Cerebellar cortex (tissue), 1 donor: ENCODE results near the gene ATIC.

ENCODE experiments used
- DNase-seq: peaks from one replicate; pipeline ENCODE4 v3.0.0-alpha.2; 2015; ENCODE audit warnings: low spot score

ATIC gene

GRCh38 chr2:215376103-215376780 lies 64.4 kb downstream of the ATIC start:
- DNase-seq, result no peak

- DNase-seq, result no peak
Observed at GRCh38 chr2:215377283-215377682, 65.4 kb downstream of the ATIC start.

GRCh38 chr2:215378045-215378444 lies 66.2 kb downstream of the ATIC start:
- no peak for DNase-seq

GRCh38 chr2:215379039-215379438 lies 67.2 kb downstream of the ATIC start:
- no peak for DNase-seq

- no peak for DNase-seq
Observed at GRCh38 chr2:215379948-215380347, 68.1 kb downstream of the ATIC start.

GRCh38 chr2:215380699-215381098 lies 68.8 kb downstream of the ATIC start:
- no peak for DNase-seq

GRCh38 chr2:215382011-215382410 lies 70.2 kb downstream of the ATIC start:
- DNase-seq, result no peak

- DNase-seq, result no peak
Observed at GRCh38 chr2:215382480-215382879, 70.6 kb downstream of the ATIC start.

- no peak for DNase-seq
Observed at GRCh38 chr2:215383652-215384279, 71.9 kb downstream of the ATIC start.

GRCh38 chr2:215384710-215385109 lies 72.9 kb downstream of the ATIC start:
- DNase-seq, result no peak

GRCh38 chr2:215386566-215386965 lies 74.7 kb downstream of the ATIC start:
- DNase-seq, result no peak

GRCh38 chr2:215388002-215388728 lies 76.3 kb downstream of the ATIC start:
- DNase-seq, result no peak

- no peak for DNase-seq
Observed at GRCh38 chr2:215390550-215390913, 78.7 kb downstream of the ATIC start.

GRCh38 chr2:215391531-215391930 lies 79.7 kb downstream of the ATIC start:
- DNase-seq, result no peak

GRCh38 chr2:215392164-215392563 lies 80.3 kb downstream of the ATIC start:
- DNase-seq, result no peak

GRCh38 chr2:215392687-215393270 lies 80.9 kb downstream of the ATIC start:
- no peak for DNase-seq

GRCh38 chr2:215394102-215394805 lies 82.4 kb downstream of the ATIC start:
- no peak for DNase-seq

GRCh38 chr2:215395687-215396460 lies 84.0 kb downstream of the ATIC start:
- DNase-seq, result no peak

GRCh38 chr2:215396595-215397313 lies 84.9 kb downstream of the ATIC start:
- DNase-seq, result no peak

- DNase-seq, result no peak
Observed at GRCh38 chr2:215397632-215398341, 85.9 kb downstream of the ATIC start.
